Prostate gland (tissue), 2 donors: ENCODE measurements around the gene NT5C1B. TPM values are rescaled to one million over a fixed set of nuclear protein-coding genes. Genes with fewer than 3 reads are reported as not detected.

Source experiments
- DNase-seq: peaks from one replicate; pipeline ENCODE4 v3.0.0-alpha.2; 2019; ENCODE audit warnings: low spot score
- H3K27ac ChIP-seq, 2 donors: fragments of 200-600 bp; sonication (generic); 2 replicates each; pipeline ENCODE4 v1.5.1; 2017 to 2019
- H3K27me3 ChIP-seq: fragments of 200-600 bp; sonication (generic); replicated peaks from 2 replicates; pipeline ENCODE4 v1.5.1; 2019; ENCODE audit not compliant: insufficient read depth
- H3K36me3 ChIP-seq, 2 donors: fragments of 200-600 bp; sonication (generic); 1 replicate in 1 of 2; 2 replicates in 1 of 2; pipeline versions ENCODE4 v1.5.1 to v1.8.1; 2017 to 2019
- H3K4me1 ChIP-seq: fragments of 200-600 bp; sonication (generic); replicated peaks from 2 replicates; pipeline ENCODE4 v1.5.1; 2019
- H3K4me3 ChIP-seq, 2 donors: fragments of 200-600 bp; sonication (generic); 2 replicates each; pipeline ENCODE4 v1.5.1; 2017 to 2019
- H3K9me3 ChIP-seq: fragments of 200-600 bp; sonication (generic); 2 replicates; pipeline ENCODE4 v1.5.1; 2017
- POLR2A ChIP-seq: fragments of 450-650 bp; IDR thresholded peaks from one replicate; pipeline ENCODE4 v1.6.1; 2016; ENCODE audit warnings: antibody characterized with exemption, mild to moderate bottlenecking
- POLR2AphosphoS5 ChIP-seq: sonication (generic); formaldehyde crosslinking; IDR thresholded peaks from one replicate; pipeline ENCODE4 v1.6.1; 2017; ENCODE audit warnings: antibody characterized with exemption
- WGBS: methylation state at CpG from one replicate; pipeline ENCODE4 v1.1.5; 2018; 5-methylcytosine and 5-hydroxymethylcytosine counted together
- intact Hi-C: fragments of 100-400 bp; cut with DNase I; formaldehyde crosslinking; loops from one replicate; pipeline ENCODE4 v1.14.2; 2022
- total RNA-seq, 2 donors: library from RNA; depleted of rRNA; stranded (reverse); fragments of >200 nt; gene quantifications; one replicate each; pipeline ENCODE4 v1.1.0, GENCODE V29; 2016
- TF ChIP-seq, protein P1 (sequence below), 4 experiments: fragments of 200-600 bp in 2 of 4; fragments of 450-650 bp in 2 of 4; sonication (generic) in 2 of 4; IDR thresholded peaks; 1 replicate in 3 of 4; 2 replicates in 1 of 4; pipeline ENCODE4 v1.5.1; 2016 to 2019; ENCODE audit warnings: antibody characterized with exemption in 4 of 4, mild to moderate bottlenecking in 2 of 4, moderate library complexity in 2 of 4

The NT5C1B gene
- total RNA-seq, 2 donors from 2014 or later, result 4.8 TPM; not detected in 1

DNA sequence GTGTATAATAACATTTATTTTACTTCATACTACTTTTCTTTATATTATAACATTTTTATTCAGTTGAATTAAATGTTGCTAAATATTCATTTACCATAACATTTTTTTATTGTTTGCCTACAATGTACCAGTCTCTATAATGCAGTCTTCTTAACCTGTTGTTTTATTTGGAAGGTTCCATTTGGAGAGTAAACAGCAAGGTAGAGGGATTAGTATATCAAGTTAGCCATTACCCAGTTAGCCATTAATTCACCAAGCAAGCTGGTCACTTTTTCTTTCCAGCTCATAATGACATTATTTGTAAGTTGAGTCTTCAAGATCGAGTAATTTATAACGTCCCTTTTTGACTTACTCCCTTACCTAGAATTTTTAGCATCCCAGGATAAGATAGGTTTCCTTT is 29.7 kb upstream of the NT5C1B start:
- Histone ChIP-seq H3K27ac (no peak overlapping the region), H3K4me3 (no peak overlapping the region), H3K9me3 (no peaks in the 10 kb centered on the region), H3K27me3 (no peaks in the 10 kb centered on the region), H3K36me3 (no peaks in the 10 kb centered on the region), H3K4me1 (no peaks in the 10 kb centered on the region)
- WGBS, result 86% methylated on average over 2 of the region's 2 CpGs
- DNase-seq, result no peak
- intact Hi-C loops, result no loop called here
- TF ChIP-seq, protein P1, sequence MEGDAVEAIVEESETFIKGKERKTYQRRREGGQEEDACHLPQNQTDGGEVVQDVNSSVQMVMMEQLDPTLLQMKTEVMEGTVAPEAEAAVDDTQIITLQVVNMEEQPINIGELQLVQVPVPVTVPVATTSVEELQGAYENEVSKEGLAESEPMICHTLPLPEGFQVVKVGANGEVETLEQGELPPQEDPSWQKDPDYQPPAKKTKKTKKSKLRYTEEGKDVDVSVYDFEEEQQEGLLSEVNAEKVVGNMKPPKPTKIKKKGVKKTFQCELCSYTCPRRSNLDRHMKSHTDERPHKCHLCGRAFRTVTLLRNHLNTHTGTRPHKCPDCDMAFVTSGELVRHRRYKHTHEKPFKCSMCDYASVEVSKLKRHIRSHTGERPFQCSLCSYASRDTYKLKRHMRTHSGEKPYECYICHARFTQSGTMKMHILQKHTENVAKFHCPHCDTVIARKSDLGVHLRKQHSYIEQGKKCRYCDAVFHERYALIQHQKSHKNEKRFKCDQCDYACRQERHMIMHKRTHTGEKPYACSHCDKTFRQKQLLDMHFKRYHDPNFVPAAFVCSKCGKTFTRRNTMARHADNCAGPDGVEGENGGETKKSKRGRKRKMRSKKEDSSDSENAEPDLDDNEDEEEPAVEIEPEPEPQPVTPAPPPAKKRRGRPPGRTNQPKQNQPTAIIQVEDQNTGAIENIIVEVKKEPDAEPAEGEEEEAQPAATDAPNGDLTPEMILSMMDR (IDR thresholded peaks at IDR 0.05), result no peak
- TF ChIP-seq POLR2AphosphoS5 (no peak), POLR2A (no peak)

DNA sequence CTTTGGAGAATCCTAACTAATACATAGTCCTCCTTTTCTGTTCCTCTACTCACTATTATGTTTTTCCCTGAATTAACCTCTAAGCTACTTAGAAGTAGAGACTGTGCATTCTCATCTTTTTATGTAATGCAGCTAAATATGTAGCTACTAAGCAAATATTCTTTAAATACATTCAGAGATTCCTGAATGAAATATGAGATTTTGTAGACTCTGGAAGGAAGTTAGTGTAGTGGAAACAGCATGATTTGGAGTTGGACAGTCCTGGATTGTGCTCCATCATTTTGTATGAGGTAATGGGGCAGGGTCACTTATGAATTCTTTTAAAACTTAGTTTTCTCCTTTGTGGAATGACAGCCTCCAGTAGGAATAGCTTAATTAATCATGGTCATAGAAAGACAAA is 24.7 kb upstream of the NT5C1B start:
- Histone ChIP-seq H3K4me1 (no peaks in the 10 kb centered on the region), H3K36me3 (no peaks in the 10 kb centered on the region), H3K4me3 (no peak overlapping the region), H3K9me3 (no peaks in the 10 kb centered on the region), H3K27me3 (no peaks in the 10 kb centered on the region), H3K27ac (no peak overlapping the region)
- no peak for TF ChIP-seq POLR2A
- DNase-seq, result no peak
- intact Hi-C loops, result no loop called here

DNA sequence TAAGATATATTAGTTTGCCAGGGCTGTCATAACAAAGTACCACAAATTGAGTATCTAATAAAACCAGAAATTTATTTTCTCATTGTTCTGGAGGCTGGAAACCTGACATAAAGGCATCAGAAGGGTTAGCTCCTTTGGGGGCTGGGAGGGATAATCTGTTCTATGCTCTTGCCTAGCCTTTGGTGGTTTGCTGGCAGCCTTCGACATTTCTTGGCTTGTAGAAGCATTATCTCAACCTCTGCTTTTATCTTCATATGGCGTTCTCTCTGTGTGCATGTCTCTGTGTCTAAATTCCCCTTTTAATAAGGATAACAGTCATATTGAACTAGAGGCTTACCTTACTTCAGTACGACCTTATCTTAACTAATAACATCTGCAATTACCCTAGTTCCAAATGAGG is 22.8 kb upstream of the NT5C1B start:
- no peak for TF ChIP-seq POLR2AphosphoS5
- TF ChIP-seq POLR2A, result no peak
- TF ChIP-seq, protein P1 (IDR thresholded peaks at IDR 0.05), result no peak

DNA sequence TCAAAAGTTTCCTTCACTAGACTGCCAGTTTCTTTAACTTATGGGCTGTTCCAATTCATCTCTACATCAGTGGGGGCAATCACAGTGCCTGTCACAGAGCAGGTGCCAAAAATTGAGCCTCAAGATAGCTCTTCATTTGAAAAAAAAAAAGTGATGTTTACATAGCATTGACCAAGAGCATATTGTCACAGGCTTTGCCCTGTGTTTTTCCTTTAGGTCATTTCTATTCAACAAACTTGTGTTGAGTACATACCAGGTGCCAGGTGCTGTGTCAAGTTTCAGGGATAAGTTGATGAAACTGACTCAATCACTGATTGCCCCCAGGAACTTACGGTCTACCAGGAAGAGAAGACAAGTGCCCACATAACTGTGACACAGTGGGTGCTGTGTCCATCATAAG is 22.2 kb upstream of the NT5C1B start:
- no peak overlapping the region for H3K27ac ChIP-seq
- H3K4me1 ChIP-seq, result no peaks in the 10 kb centered on the region
- no peak overlapping the region for H3K4me3 ChIP-seq
- H3K9me3 ChIP-seq, result no peaks in the 10 kb centered on the region
- WGBS, result 91% methylated on average over 1 of the region's 1 CpG
- no peaks in the 10 kb centered on the region for H3K27me3 ChIP-seq
- no peaks in the 10 kb centered on the region for H3K36me3 ChIP-seq
- intact Hi-C loops, result no loop called here
- TF ChIP-seq POLR2AphosphoS5 (no peak), POLR2A (no peak)
- TF ChIP-seq, protein P1 (IDR thresholded peaks at IDR 0.05), result no peak
- no peak for DNase-seq

More for the DNA sequence above, 22.8 kb upstream of the NT5C1B start:
- Histone ChIP-seq H3K4me1 (no peaks in the 10 kb centered on the region), H3K27ac (no peak overlapping the region), H3K36me3 (no peaks in the 10 kb centered on the region), H3K27me3 (no peaks in the 10 kb centered on the region), H3K4me3 (no peak overlapping the region), H3K9me3 (no peaks in the 10 kb centered on the region)
- intact Hi-C loops, result no loop called here
- WGBS, result 55% methylated on average over 3 of the region's 3 CpGs
- DNase-seq, result no peak

DNA sequence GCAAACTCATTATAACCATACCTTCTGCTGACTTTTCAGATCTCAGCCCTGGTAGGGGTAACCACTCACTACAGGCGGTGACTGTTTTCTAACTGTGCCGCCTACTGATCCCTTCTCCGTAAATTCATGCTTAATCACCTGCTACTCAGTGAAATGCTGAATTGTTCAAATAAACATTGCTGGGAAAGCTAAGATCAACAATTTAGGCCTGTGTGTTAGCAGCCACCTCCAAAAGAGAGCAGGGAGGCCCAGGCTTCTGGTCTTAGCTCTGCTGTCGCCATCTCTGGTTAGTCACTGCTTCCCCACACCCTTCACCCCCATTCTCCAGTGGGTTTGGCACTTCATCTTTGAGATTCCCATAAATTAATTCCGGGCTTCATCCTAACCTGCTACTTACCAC is 21.8 kb upstream of the NT5C1B start:
- Histone ChIP-seq H3K4me1 (no peaks in the 10 kb centered on the region), H3K36me3 (no peaks in the 10 kb centered on the region), H3K27me3 (no peaks in the 10 kb centered on the region), H3K9me3 (no peaks in the 10 kb centered on the region), H3K27ac (no peak overlapping the region), H3K4me3 (no peak overlapping the region)
- no peak for DNase-seq
- intact Hi-C loops, result no loop called here
- TF ChIP-seq, protein P1 (IDR thresholded peaks at IDR 0.05), result no peak
- TF ChIP-seq POLR2A (no peak), POLR2AphosphoS5 (no peak)
- 86% methylated on average over 5 of the region's 5 CpGs for WGBS
